Fibroblast of lung (primary cell): ENCODE results near the gene MPPED2. TPM values are rescaled to one million over a fixed set of nuclear protein-coding genes. Genes with fewer than 3 reads are reported as not detected.

Source experiments
- DNase-seq, 2 donors: peaks; one replicate each; pipeline versions ENCODE4 v3.0.0 to v3.0.0-alpha.2; 2010; ENCODE audit warnings: low read depth in 2 of 2
- H2AFZ ChIP-seq: 2 replicates; pipeline ENCODE4 v1.5.1; 2012; ENCODE audit warnings: low read length, control low read depth, inconsistent platforms
- H3K27ac ChIP-seq: 2 replicates; pipeline ENCODE4 v1.5.1; 2011; ENCODE audit warnings: low read length, control low read depth; ENCODE audit not compliant: insufficient read depth
- H3K27me3 ChIP-seq: 2 replicates; pipeline ENCODE4 v1.5.1; 2011; ENCODE audit warnings: mild to moderate bottlenecking, low read length; ENCODE audit not compliant: control insufficient read depth, insufficient read depth
- H3K36me3 ChIP-seq: 2 replicates; pipeline ENCODE4 v1.5.1; 2011; ENCODE audit warnings: low read length; ENCODE audit not compliant: control insufficient read depth, insufficient read depth
- H3K4me1 ChIP-seq: 2 replicates; pipeline ENCODE4 v1.5.1; 2011; ENCODE audit warnings: low read length; ENCODE audit not compliant: control insufficient read depth, insufficient read depth; ENCODE audit errors: extremely low read depth
- H3K4me2 ChIP-seq: 2 replicates; pipeline ENCODE4 v1.5.1; 2011; ENCODE audit warnings: low read length, control low read depth; ENCODE audit not compliant: insufficient read depth; ENCODE audit errors: extremely low read depth
- H3K4me3 ChIP-seq, 4 experiments: fragments of 200-600 bp in 1 of 4; sonication (generic) in 1 of 4; replicated peaks in 1 of 4; 2 replicates each; pipeline ENCODE4 v1.5.1; 2011 to 2016; ENCODE audit warnings: low read length in 4 of 4, low read depth in 3 of 4, mild to moderate bottlenecking in 3 of 4, control low read depth in 2 of 4, inconsistent platforms in 1 of 4, mixed read lengths in 1 of 4; ENCODE audit not compliant: insufficient read depth in 1 of 4; ENCODE audit errors: control extremely low read depth in 1 of 4
- H3K79me2 ChIP-seq: 2 replicates; pipeline ENCODE4 v1.5.1; 2012; ENCODE audit warnings: mild to moderate bottlenecking, low read length, inconsistent platforms; ENCODE audit not compliant: control insufficient read depth, insufficient read depth
- H3K9ac ChIP-seq: 2 replicates; pipeline ENCODE4 v1.5.1; 2011; ENCODE audit warnings: mild to moderate bottlenecking, low read length, control low read depth; ENCODE audit not compliant: insufficient read depth
- H3K9me3 ChIP-seq: 2 replicates; pipeline ENCODE4 v1.5.1; 2012; ENCODE audit warnings: low read depth, low read length; ENCODE audit not compliant: control insufficient read depth, insufficient read depth
- H4K20me1 ChIP-seq: 2 replicates; pipeline ENCODE4 v1.5.1; 2011; ENCODE audit warnings: low read length; ENCODE audit not compliant: control insufficient read depth, insufficient read depth; ENCODE audit errors: extremely low read depth
- EZH2 ChIP-seq: IDR thresholded peaks from 2 replicates; pipeline ENCODE4 v1.5.1; 2012; ENCODE audit warnings: low read length, control low read depth, mild to moderate bottlenecking; ENCODE audit errors: missing control alignments
- polyA plus RNA-seq, 2 donors: library from polyadenylated mRNA; depleted of rRNA in 1 of 2; stranded (reverse) in 1 of 2; unstranded in 1 of 2; fragments of >200 nt; gene quantifications; 2 replicates each; pipeline ENCODE4 v1.2.1, GENCODE V29; 2011 to 2012; ENCODE audit warnings: missing spikeins in 1 of 2
- total RNA-seq: library from RNA; depleted of rRNA; stranded (reverse); fragments of >200 nt; gene quantifications from 2 replicates; pipeline ENCODE4 v1.2.1, GENCODE V29; 2014
- TF ChIP-seq, protein P1 (sequence below), 2 donors: IDR thresholded peaks in 1 of 2; conservative IDR thresholded peaks in 1 of 2; 1 replicate in 1 of 2; 2 replicates in 1 of 2; pipeline ENCODE4 v1.5.1; 2011 to 2012; ENCODE audit warnings: low read length in 2 of 2, control low read depth in 1 of 2, inconsistent platforms in 1 of 2, low read depth in 1 of 2, mild to moderate bottlenecking in 1 of 2

Gene MPPED2
- total and polyA plus RNA-seq, 2 donors (not counting 1 experiment from before 2014, with no cell fraction given) = under 0.01 to 0.02 TPM

DNA sequence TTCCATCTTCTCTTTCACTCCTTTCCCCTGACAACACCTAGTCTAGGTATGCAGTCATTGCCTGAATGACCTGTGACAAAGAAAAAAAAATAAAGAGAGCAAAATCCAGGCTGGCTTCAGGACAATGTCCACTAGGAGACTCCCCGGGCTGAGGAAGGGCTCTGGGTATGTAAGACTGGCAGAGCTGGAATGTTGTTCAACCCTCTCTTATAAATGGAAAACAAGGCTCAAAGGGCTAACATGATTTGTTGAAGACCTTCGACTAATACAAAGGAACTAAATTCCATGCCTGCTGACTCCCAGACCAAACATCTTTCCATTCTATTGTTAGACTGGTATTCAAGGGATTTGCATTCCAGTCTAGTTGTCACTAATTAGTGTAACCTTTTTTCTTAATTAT is 141.1 kb downstream of the MPPED2 start:
- DNase-seq = no peak
- Histone ChIP-seq H3K4me2 (no peak overlapping the region), H3K27me3 (no peaks in the 10 kb centered on the region), H3K9ac (no peak overlapping the region), H3K79me2 (no peaks in the 10 kb centered on the region), H3K9me3 (no peaks in the 10 kb centered on the region), H3K4me3 (no peak overlapping the region), H2AFZ (no peak overlapping the region), H3K36me3 (no peaks in the 10 kb centered on the region), H3K4me1 (no peaks in the 10 kb centered on the region), H3K27ac (no peak overlapping the region), H4K20me1 (no peaks in the 10 kb centered on the region)
- TF ChIP-seq EZH2 = no peak

DNA sequence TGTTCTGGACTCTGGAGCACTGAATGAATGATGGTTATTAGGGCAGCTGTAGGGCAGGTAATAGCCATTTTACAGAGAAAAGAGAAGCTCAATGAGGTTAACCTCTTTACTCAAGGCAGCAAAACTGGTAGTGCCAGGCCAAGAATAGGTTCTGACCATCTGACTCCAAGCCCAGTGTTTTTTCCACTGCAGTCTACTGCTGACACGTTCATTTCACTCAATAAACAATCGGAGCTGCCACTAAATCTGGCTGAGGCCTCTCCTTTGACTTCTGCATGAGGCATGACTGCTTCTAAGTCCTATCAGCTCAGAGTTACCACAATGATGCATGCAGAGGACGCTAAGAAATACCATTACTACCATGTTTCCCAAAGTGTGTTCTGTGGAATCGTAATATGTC is 145.6 kb downstream of the MPPED2 start:
- Histone ChIP-seq H3K4me2 (no peak overlapping the region), H3K9me3 (no peaks in the 10 kb centered on the region), H3K27me3 (no peaks in the 10 kb centered on the region), H3K4me1 (no peaks in the 10 kb centered on the region), H3K79me2 (no peaks in the 10 kb centered on the region), H3K36me3 (no peaks in the 10 kb centered on the region), H4K20me1 (no peaks in the 10 kb centered on the region), H3K4me3 (no peak overlapping the region), H3K9ac (no peak overlapping the region), H3K27ac (no peak overlapping the region), H2AFZ (no peak overlapping the region)
- no peak for TF ChIP-seq EZH2
- TF ChIP-seq, protein P1, sequence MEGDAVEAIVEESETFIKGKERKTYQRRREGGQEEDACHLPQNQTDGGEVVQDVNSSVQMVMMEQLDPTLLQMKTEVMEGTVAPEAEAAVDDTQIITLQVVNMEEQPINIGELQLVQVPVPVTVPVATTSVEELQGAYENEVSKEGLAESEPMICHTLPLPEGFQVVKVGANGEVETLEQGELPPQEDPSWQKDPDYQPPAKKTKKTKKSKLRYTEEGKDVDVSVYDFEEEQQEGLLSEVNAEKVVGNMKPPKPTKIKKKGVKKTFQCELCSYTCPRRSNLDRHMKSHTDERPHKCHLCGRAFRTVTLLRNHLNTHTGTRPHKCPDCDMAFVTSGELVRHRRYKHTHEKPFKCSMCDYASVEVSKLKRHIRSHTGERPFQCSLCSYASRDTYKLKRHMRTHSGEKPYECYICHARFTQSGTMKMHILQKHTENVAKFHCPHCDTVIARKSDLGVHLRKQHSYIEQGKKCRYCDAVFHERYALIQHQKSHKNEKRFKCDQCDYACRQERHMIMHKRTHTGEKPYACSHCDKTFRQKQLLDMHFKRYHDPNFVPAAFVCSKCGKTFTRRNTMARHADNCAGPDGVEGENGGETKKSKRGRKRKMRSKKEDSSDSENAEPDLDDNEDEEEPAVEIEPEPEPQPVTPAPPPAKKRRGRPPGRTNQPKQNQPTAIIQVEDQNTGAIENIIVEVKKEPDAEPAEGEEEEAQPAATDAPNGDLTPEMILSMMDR (conservative IDR thresholded peaks at IDR 0.05 in 1 of 2, IDR thresholded peaks at IDR 0.05 in 1 of 2; ENCODE audit: low read depth in 1 of 2, low read length in 2 of 2) = no peak
- DNase-seq = no peak

DNA sequence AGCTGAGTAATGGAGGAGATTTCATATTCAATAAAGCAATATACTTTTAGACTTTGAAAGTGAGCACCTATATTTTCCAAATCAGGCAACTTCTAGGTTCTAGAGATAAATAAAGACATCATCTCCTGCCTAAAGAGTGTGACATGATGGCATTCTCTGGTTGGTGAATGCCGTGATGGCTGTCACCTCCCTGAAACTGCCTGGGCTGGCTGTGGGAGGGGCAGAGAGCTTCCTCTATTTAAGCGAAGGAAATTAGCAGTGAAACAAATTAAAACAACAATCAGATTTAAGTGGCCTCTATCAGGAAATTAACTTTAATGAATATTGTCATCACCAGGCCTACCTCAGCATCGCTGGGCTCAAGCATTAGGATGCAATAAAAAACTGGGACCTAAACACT is 149.4 kb downstream of the MPPED2 start:
- no peak for TF ChIP-seq EZH2
- TF ChIP-seq, protein P1 (conservative IDR thresholded peaks at IDR 0.05 in 1 of 2, IDR thresholded peaks at IDR 0.05 in 1 of 2; ENCODE audit: low read depth in 1 of 2, low read length in 2 of 2) = no peak
- H3K36me3 ChIP-seq = no peaks in the 10 kb centered on the region

More for the DNA sequence above, 149.4 kb downstream of the MPPED2 start:
- no peaks in the 10 kb centered on the region for H4K20me1 ChIP-seq
- H3K27ac ChIP-seq = no peak overlapping the region
- no peaks in the 10 kb centered on the region for H3K4me1 ChIP-seq
- H3K9me3 ChIP-seq = no peaks in the 10 kb centered on the region
- no peak overlapping the region for H3K4me2 ChIP-seq
- H2AFZ ChIP-seq = no peak overlapping the region
- DNase-seq = no peak
- H3K4me3 ChIP-seq = no peak overlapping the region
- no peaks in the 10 kb centered on the region for H3K27me3 ChIP-seq
- no peaks in the 10 kb centered on the region for H3K79me2 ChIP-seq
- H3K9ac ChIP-seq = no peak overlapping the region
